ENCODE measurements around the gene GNB2. TPM values are rescaled to one million over a fixed set of nuclear protein-coding genes. Genes with fewer than 3 reads are reported as not detected.

GNB2 gene
- total and polyA plus RNA-seq, 12 donors = 54.1 to 365 (median 213) TPM

GRCh38 chr7:100626530-100627237, 46.9 kb upstream of the GNB2 start:
- Histone ChIP-seq H3K4me3 (peak overlapping the region in 1 of 4 donors; percentile 21), H3K9me3 (replicated peaks in 1 of 3) (no peaks in the 10 kb centered on the region), H3K27ac (peak overlapping the region in 3 of 5 donors; percentile 38 to 56 (median 44)), H3K4me1 (replicated peaks in 1 of 2) (peaks cover 4 to 5% of the 10 kb centered on the region in 2 donors), H3K27me3 (no peaks in the 10 kb centered on the region), H3K36me3 (replicated peaks in 1 of 2) (no peaks in the 10 kb centered on the region)
- DNase-seq = peak; percentile 88 to 95 (median 90)
- 3 to 7% (median 4%) methylated on average over 17 to 37 of the region's 37 CpGs for WGBS, 4 donors
- intact Hi-C loops (cut with DNase I) = loop anchor here in 1 of 2 donors (5.0 kb wide), 1 partner anchor 46 kb away; the partner anchor contains the start of gene GNB2
- no peak for TF ChIP-seq CTCF (IDR thresholded peaks at IDR 0.05)
- TF ChIP-seq POLR2A (IDR thresholded peaks at IDR 0.05) = peak in 1 of 2 donors; percentile 25

GRCh38 chr7:100627238-100627549, 46.3 kb upstream of the GNB2 start:
- no peak overlapping the region for H3K4me3 ChIP-seq
- 70 to 91% (median 86%) methylated on average over 10 to 21 of the region's 21 CpGs for WGBS, 4 donors
- no peak for DNase-seq
- H3K9me3 ChIP-seq (replicated peaks in 1 of 3) = no peaks in the 10 kb centered on the region
- no peaks in the 10 kb centered on the region for H3K36me3 ChIP-seq (replicated peaks in 1 of 2)
- intact Hi-C loops (cut with DNase I) = loop anchor here in 1 of 2 donors (5.0 kb wide), 1 partner anchor 45 kb away; the partner anchor contains the start of gene GNB2
- peaks cover 4 to 5% of the 10 kb centered on the region in 2 donors for H3K4me1 ChIP-seq (replicated peaks in 1 of 2)
- H3K27ac ChIP-seq = no peak overlapping the region
- TF ChIP-seq POLR2A (IDR thresholded peaks at IDR 0.05) = no peak
- no peak for TF ChIP-seq CTCF (IDR thresholded peaks at IDR 0.05)
- no peaks in the 10 kb centered on the region for H3K27me3 ChIP-seq

- Histone ChIP-seq H3K27ac (no peak overlapping the region), H3K36me3 (replicated peaks in 1 of 2) (no peaks in the 10 kb centered on the region), H3K27me3 (no peaks in the 10 kb centered on the region), H3K4me3 (no peak overlapping the region), H3K9me3 (replicated peaks in 1 of 3) (no peaks in the 10 kb centered on the region), H3K4me1 (replicated peaks in 1 of 2) (peaks cover 12 to 15% of the 10 kb centered on the region in 2 donors)
- WGBS, 4 donors = 85 to 90% (median 88%) methylated on average over 5 to 11 of the region's 11 CpGs
- intact Hi-C loops (cut with DNase I) = loop anchor here in 1 of 2 donors (5.0 kb wide), 1 partner anchor 43 kb away; the partner anchor contains the start of gene GNB2
- peak in 5 of 7 donors; percentile 33 to 56 (median 50) for DNase-seq
- peak in 3 of 6 experiments; percentile 16 to 32 (median 24) for TF ChIP-seq CTCF (IDR thresholded peaks at IDR 0.05)
- TF ChIP-seq POLR2A (IDR thresholded peaks at IDR 0.05) = no peak
These were observed 44.3 kb upstream of the GNB2 start for GRCh38 chr7:100629117-100629716.

GRCh38 chr7:100630066-100630465, 43.5 kb upstream of the GNB2 start:
- Histone ChIP-seq H3K36me3 (replicated peaks in 1 of 2) (no peaks in the 10 kb centered on the region), H3K4me1 (replicated peaks in 1 of 2) (peaks cover 12 to 15% of the 10 kb centered on the region in 2 donors), H3K4me3 (no peak overlapping the region), H3K27me3 (no peaks in the 10 kb centered on the region), H3K27ac (no peak overlapping the region), H3K9me3 (replicated peaks in 1 of 3) (no peaks in the 10 kb centered on the region)
- no peak for TF ChIP-seq POLR2A (IDR thresholded peaks at IDR 0.05)
- no peak for TF ChIP-seq CTCF (IDR thresholded peaks at IDR 0.05)
- intact Hi-C loops (cut with DNase I) = no loop called here
- whole genome bisulfite sequencing, 4 donors = 91 to 98% (median 95%) methylated on average over 4 of the region's 4 CpGs
- no peak for DNase-seq
